SU-DHL-6 (cell line): ENCODE measurements around the gene IMMP1L.

Source experiments
- EZH2phosphoT487 ChIP-seq: fragments of 200-600 bp; sonication (generic), shearing (Covaris generic); conservative IDR thresholded peaks from 2 replicates; pipeline ENCODE4 v1.6.1; 2018; ENCODE audit warnings: mild to moderate bottlenecking, antibody characterized with exemption, low read length, moderate library complexity, mixed read lengths
- TF ChIP-seq, protein P1 (sequence below): fragments of 200-600 bp; sonication (generic); IDR thresholded peaks from one replicate; pipeline ENCODE4 v1.5.1; 2017; ENCODE audit warnings: antibody characterized with exemption, mild to moderate bottlenecking, low read length, moderate library complexity; ENCODE audit not compliant: insufficient read depth, poor library complexity, severe bottlenecking

DNA sequence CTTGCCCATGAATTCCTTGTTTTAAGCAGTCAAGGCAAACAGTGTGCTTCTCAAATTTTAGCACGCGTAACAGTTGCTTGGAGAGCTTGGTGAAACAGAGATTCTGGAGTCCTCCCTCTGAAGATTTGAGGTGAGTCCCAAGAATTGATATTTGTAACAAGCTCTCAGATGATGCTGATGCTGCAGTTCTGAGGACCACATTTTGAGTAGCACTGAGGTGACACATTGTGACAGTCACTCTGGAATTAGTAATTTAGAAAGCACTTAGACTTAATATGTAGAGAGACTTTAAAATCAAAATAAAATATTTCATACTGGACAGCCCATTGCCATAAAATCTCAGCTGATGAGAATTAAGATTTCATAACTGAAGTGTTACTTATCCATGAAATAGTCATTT is 101.2 kb downstream of the IMMP1L start:
- TF ChIP-seq, protein P1, sequence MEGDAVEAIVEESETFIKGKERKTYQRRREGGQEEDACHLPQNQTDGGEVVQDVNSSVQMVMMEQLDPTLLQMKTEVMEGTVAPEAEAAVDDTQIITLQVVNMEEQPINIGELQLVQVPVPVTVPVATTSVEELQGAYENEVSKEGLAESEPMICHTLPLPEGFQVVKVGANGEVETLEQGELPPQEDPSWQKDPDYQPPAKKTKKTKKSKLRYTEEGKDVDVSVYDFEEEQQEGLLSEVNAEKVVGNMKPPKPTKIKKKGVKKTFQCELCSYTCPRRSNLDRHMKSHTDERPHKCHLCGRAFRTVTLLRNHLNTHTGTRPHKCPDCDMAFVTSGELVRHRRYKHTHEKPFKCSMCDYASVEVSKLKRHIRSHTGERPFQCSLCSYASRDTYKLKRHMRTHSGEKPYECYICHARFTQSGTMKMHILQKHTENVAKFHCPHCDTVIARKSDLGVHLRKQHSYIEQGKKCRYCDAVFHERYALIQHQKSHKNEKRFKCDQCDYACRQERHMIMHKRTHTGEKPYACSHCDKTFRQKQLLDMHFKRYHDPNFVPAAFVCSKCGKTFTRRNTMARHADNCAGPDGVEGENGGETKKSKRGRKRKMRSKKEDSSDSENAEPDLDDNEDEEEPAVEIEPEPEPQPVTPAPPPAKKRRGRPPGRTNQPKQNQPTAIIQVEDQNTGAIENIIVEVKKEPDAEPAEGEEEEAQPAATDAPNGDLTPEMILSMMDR: no peak
- no peak for TF ChIP-seq EZH2phosphoT487
